ENCODE data around the gene PAMR1.

- TF ChIP-seq CTCF (IDR thresholded peaks at IDR 0.05) = no peak
- no peak for TF ChIP-seq POLR2A (IDR thresholded peaks at IDR 0.05)
These were observed 2.1 kb downstream of the PAMR1 start for GRCh38 chr11:35523331-35523768.

Data from Peyer's patch (tissue), 4 donors.